Lung (tissue), 12 donors: Measurements from ENCODE around the gene DOCK2. TPM values are rescaled to one million over a fixed set of nuclear protein-coding genes. Genes with fewer than 3 reads are reported as not detected.

ENCODE experiments used
- ATAC-seq: fragments of 200-7000 bp; cut with Tn5 transposase; one replicate; pipeline ENCODE4 v1.9.1; 2020; ENCODE audit warnings: moderate number of reproducible peaks; ENCODE audit not compliant: insufficient read depth, low FRiP score
- DNase-seq, 3 donors: peaks; one replicate each; pipeline ENCODE4 v3.0.0-alpha.2; 2013 to 2017
- H3K27ac ChIP-seq, 2 donors: one replicate each; pipeline ENCODE4 v1.5.1; 2013; ENCODE audit warnings: mild to moderate bottlenecking in 2 of 2, moderate library complexity in 2 of 2, control low read depth in 1 of 2, inconsistent platforms in 1 of 2, low read depth in 1 of 2, low read length in 1 of 2
- H3K27me3 ChIP-seq, 3 donors: one replicate each; pipeline ENCODE4 v1.5.1; 2013; ENCODE audit warnings: low read length in 2 of 3; ENCODE audit not compliant: control insufficient read depth in 3 of 3, insufficient read depth in 3 of 3
- H3K36me3 ChIP-seq, 4 donors: one replicate each; pipeline ENCODE4 v1.5.1; 2013; ENCODE audit warnings: low read length in 4 of 4, mild to moderate bottlenecking in 1 of 4, moderate library complexity in 1 of 4; ENCODE audit not compliant: control insufficient read depth in 4 of 4, insufficient read depth in 4 of 4
- H3K4me1 ChIP-seq, 5 donors: one replicate each; pipeline ENCODE4 v1.5.1; 2013; ENCODE audit warnings: low read length in 5 of 5, mild to moderate bottlenecking in 2 of 5, moderate library complexity in 1 of 5; ENCODE audit not compliant: control insufficient read depth in 5 of 5, insufficient read depth in 5 of 5
- H3K4me3 ChIP-seq: one replicate; pipeline ENCODE4 v1.5.1; 2013; ENCODE audit warnings: mild to moderate bottlenecking, control low read depth, moderate library complexity
- H3K9ac ChIP-seq, 2 donors: one replicate each; pipeline ENCODE4 v1.5.1; 2013; ENCODE audit warnings: low read length in 2 of 2, control low read depth in 1 of 2; ENCODE audit not compliant: insufficient read depth in 1 of 2
- H3K9me3 ChIP-seq, 4 donors: one replicate each; pipeline ENCODE4 v1.5.1; 2013; ENCODE audit warnings: low read length in 3 of 4, mild to moderate bottlenecking in 1 of 4, moderate library complexity in 1 of 4; ENCODE audit not compliant: control insufficient read depth in 4 of 4, insufficient read depth in 3 of 4
- WGBS, 2 donors: extraction: QIAGEN DNeasy Blood & Tissue Kit; methylation state at CpG; one replicate each; pipeline ENCODE4 v1.1.7; 2013; 5-methylcytosine and 5-hydroxymethylcytosine counted together
- polyA plus RNA-seq, 2 donors: library from polyadenylated mRNA; stranded (reverse); fragments of 200-250 nt; gene quantifications; one replicate each; pipeline ENCODE4 v1.2.1, GENCODE V29; 2013
- total RNA-seq, 2 donors: library from RNA; depleted of rRNA in 1 of 2; stranded (reverse); fragments of >200 nt in 1 of 2; gene quantifications; one replicate each; pipeline ENCODE4 v1.2.1, GENCODE V29; 2014 to 2021
- TF ChIP-seq, protein P1 (sequence below): IDR thresholded peaks from 2 replicates; pipeline ENCODE4 v1.5.1; 2012; ENCODE audit warnings: mild to moderate bottlenecking; ENCODE audit errors: control extremely low read depth, extremely low read depth
- donor health status: control.
- donor health status: control.
- donor health status: Bipolar disorder and iron deficiency.
- donor health status: healthy.
- donor health status: DM: yes; HTN: yes; CAD: no.

Gene DOCK2
- total and polyA plus RNA-seq, 4 donors: 9.6 to 66.6 (median 43.4) TPM

DNA sequence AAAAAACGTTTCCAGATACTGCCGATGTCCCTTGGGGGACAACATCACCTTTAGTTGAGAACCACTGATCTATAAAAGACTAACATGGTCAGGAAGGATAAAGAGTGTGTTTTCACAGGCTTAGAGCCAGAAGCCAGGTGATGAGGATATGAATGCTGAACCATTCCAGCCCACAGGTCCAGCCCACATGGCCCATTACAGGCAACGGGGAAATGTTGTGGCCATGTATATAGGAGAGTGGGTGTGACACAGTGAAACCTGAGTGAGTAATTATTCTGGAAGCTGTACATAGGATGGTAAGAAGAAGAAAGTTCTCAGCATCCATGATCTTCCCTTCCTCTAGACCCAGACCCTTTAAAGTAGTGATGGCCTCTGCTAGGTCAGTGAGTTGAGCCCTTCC is 412.6 kb downstream of the DOCK2 start:
- no peak overlapping the region for H3K4me3 ChIP-seq
- no peak overlapping the region for H3K9ac ChIP-seq
- no peaks in the 10 kb centered on the region for H3K4me1 ChIP-seq
- TF ChIP-seq, protein P1, sequence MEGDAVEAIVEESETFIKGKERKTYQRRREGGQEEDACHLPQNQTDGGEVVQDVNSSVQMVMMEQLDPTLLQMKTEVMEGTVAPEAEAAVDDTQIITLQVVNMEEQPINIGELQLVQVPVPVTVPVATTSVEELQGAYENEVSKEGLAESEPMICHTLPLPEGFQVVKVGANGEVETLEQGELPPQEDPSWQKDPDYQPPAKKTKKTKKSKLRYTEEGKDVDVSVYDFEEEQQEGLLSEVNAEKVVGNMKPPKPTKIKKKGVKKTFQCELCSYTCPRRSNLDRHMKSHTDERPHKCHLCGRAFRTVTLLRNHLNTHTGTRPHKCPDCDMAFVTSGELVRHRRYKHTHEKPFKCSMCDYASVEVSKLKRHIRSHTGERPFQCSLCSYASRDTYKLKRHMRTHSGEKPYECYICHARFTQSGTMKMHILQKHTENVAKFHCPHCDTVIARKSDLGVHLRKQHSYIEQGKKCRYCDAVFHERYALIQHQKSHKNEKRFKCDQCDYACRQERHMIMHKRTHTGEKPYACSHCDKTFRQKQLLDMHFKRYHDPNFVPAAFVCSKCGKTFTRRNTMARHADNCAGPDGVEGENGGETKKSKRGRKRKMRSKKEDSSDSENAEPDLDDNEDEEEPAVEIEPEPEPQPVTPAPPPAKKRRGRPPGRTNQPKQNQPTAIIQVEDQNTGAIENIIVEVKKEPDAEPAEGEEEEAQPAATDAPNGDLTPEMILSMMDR: no peak
- H3K27ac ChIP-seq: no peak overlapping the region
- no peak for DNase-seq
- WGBS, 2 donors: 78% methylated on average over 3 of the region's 3 CpGs
- ATAC-seq: no peak
- H3K27me3 ChIP-seq: no peaks in the 10 kb centered on the region
- peaks cover 0 to 3% (median 0%) of the 10 kb centered on the region in 4 donors for H3K9me3 ChIP-seq
- H3K36me3 ChIP-seq: peaks cover 0 to 6% (median 0%) of the 10 kb centered on the region in 4 donors

DNA sequence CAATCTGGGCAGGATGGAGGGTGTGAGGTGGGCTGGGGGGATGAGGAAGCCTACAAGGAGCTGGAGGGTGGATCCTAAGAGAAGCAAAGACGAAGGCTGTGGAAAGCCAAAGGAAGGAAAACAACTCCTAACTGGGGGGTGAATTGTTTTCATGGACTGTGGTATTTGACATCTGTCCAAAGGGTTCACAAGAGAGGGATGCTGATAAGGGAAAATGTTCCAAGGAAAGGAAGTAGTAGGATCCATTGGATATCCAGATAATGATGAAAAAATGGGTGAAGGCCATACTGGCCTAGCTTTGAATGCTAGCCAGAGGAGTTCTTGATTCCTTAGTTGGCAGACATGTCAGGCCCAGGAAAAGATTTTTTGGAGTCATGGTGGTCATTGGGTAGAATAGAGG is 416.8 kb downstream of the DOCK2 start:
- WGBS, 2 donors: 77 to 80% methylated on average over 1 of the region's 1 CpG
- TF ChIP-seq, protein P1: no peak
- DNase-seq (no peak), ATAC-seq (no peak)
- Histone ChIP-seq H3K27me3 (no peaks in the 10 kb centered on the region), H3K4me3 (no peak overlapping the region), H3K9me3 (peaks cover 0 to 5% (median 0%) of the 10 kb centered on the region in 4 donors), H3K27ac (no peak overlapping the region), H3K4me1 (no peaks in the 10 kb centered on the region), H3K36me3 (peaks cover 0 to 2% (median 0%) of the 10 kb centered on the region in 4 donors), H3K9ac (no peak overlapping the region)

DNA sequence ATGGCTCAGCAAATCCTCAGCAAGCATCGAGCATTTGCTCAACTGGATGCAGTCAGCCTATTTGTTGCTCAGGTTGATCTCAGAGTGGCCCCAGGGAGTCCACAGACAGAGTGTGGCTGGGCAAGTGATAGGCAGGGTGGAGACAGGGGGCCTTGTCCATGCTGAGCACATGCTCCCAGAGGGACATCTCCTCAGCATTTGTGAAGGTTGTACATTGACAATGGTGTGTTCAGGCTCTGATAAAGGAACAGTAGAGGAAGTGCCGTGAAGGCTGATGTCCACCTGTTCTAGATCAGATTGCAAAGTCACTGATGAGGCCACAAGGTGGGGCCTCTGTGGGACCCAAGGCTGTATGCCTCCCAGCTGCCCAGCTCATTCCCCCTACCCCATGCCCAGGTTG is 418.5 kb downstream of the DOCK2 start:
- ATAC-seq (no peak), DNase-seq (no peak)
- no peaks in the 10 kb centered on the region for H3K4me1 ChIP-seq
- no peak overlapping the region for H3K4me3 ChIP-seq
- TF ChIP-seq, protein P1: no peak
- peaks cover 0 to 8% (median 0%) of the 10 kb centered on the region in 4 donors for H3K9me3 ChIP-seq
- H3K27ac ChIP-seq: no peak overlapping the region
- no peaks in the 10 kb centered on the region for H3K36me3 ChIP-seq
- H3K27me3 ChIP-seq: no peaks in the 10 kb centered on the region
- WGBS, 2 donors: 97 to 98% methylated on average over 2 of the region's 2 CpGs
- no peak overlapping the region for H3K9ac ChIP-seq
